HFF-Myc (cell line): ENCODE measurements around the gene ELOVL4.

Source experiments
- DNase-seq: peaks from one replicate; pipeline ENCODE4 v3.0.0-alpha.2; 2011; ENCODE audit warnings: low read depth; ENCODE audit errors: extremely low read depth
- H3K4me3 ChIP-seq: replicated peaks from 2 replicates; pipeline ENCODE4 v1.5.1; 2011; ENCODE audit warnings: low read depth, mild to moderate bottlenecking, control low read depth, low read length
- TF ChIP-seq, protein P1 (sequence below): IDR thresholded peaks from 2 replicates; pipeline ENCODE4 v1.5.1; 2012; ENCODE audit warnings: mild to moderate bottlenecking, low read depth, low read length, control low read depth; ENCODE audit errors: missing control alignments

The ELOVL4 gene

DNA sequence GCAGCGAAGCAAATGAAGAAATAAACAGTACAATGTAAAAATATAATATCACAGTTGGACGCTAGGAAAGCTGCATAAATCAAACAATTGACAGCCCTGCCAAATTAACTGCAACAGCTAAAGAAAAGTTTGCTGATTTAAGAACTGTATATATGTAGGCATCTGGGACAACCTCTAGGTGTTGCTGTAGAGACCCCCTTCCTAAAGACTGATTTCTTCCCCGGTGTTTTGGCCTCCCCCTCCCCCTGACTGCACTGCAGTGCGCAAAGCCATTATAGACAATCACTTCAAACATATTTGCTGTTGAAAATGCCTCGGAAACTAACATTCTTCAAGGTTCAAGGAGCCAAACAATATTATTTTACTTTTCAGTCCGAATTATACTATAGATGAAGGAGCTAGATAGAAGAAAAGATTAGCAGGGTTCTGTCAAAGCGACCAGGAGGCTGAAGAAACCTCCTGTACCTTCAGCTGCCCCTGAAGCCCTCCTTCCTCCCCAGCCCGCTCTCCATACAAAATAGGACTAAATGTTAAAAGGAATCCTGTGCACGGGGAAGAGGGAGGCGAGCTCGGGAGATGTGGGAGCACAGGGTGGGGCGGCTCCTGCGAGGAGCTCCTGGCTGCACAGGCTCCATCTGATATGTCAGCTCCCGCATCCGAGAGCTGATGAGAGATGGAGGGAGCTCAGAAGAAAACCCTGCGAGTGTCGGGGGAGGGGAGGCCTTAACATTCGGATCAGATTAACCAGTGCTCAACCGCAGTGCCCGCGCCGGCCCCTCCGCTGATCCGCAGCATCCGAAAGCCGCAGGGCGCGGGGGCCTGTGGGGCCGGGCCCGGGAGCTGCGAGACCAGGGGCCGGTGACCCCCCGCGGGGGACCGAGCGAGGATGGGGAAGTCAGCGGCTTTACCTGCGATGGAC, 822 bp downstream of the ELOVL4 start:
- DNase-seq, result no peak
- TF ChIP-seq, protein P1, sequence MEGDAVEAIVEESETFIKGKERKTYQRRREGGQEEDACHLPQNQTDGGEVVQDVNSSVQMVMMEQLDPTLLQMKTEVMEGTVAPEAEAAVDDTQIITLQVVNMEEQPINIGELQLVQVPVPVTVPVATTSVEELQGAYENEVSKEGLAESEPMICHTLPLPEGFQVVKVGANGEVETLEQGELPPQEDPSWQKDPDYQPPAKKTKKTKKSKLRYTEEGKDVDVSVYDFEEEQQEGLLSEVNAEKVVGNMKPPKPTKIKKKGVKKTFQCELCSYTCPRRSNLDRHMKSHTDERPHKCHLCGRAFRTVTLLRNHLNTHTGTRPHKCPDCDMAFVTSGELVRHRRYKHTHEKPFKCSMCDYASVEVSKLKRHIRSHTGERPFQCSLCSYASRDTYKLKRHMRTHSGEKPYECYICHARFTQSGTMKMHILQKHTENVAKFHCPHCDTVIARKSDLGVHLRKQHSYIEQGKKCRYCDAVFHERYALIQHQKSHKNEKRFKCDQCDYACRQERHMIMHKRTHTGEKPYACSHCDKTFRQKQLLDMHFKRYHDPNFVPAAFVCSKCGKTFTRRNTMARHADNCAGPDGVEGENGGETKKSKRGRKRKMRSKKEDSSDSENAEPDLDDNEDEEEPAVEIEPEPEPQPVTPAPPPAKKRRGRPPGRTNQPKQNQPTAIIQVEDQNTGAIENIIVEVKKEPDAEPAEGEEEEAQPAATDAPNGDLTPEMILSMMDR, result peak; percentile 35
- peak overlapping the region; percentile 76 for H3K4me3 ChIP-seq

DNA sequence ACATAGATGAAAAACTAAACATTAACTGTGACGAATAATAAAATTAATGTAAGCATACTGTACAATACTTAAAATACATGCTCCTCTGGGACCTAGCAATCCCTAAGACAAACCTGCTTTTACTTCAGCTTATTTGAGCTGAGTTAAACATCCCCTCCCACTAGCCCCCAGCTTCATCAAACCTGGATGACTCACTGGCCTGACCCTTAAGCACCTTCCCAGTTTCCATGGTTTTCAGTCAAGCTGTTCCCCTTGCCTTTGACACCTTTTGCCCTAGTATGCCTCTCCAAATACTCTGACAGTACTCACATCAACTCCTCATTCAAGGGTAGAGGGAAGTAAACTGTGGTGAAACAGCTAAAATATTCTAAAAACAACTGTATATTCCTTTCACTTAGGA, 4.2 kb downstream of the ELOVL4 start:
- no peak for DNase-seq
- TF ChIP-seq, protein P1, result no peak
- H3K4me3 ChIP-seq, result no peak overlapping the region

DNA sequence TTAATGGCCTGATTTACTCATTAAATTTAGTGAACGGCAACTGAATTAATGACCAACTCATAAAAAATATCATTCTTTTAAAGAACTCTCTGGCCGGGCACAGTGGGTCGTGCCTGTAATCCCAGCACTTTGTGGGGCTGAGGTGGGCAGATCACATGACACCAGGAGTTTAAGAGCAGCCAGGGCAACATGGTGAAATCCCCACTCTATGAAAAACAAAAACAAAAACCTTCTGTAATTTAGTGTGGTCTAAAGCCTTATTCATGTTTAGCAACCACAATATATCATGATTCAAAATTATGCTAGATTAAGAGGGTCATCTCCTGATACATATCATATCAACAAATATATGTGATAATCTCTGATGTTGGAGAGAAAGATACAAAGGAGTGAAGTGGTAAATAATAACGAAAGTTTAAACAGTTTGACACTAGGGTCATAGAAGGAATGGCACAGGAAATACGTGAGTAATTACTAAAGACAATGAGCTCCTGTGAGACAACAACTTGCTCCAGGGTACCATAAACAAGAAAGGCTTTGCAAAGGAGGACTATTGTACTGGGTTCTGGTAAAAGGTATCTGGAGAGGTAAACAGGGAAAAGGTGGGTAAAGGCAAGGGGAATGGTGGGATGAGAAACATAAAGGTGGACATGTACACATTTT, 5.7 kb downstream of the ELOVL4 start:
- TF ChIP-seq, protein P1, result no peak
- H3K4me3 ChIP-seq, result no peak overlapping the region
- DNase-seq, result no peak

DNA sequence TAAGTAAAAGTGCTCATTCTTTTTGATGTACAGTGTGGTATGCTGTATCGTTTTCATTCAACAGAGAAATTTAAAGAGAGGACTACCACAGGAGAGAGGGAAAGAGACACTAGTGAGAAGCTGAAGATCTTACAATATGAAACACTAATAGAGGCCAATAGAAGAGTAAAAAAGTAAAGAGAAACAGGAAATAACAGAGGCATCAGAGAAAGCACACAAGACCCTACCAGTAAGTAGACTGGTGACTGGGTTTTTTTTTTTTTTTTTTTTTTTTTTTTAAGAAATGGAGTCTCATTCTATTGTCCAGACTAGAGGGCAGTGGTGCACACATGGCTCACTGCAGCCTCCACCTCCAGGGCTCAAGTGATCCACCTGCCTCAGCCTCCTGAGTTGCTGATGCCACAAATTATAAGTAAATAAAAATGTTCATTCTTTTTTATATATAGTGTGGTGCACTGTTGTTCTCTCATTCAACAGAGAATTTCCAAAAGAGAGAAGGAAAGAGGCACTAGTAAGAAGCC, 18.8 kb downstream of the ELOVL4 start:
- TF ChIP-seq, protein P1, result no peak
- H3K4me3 ChIP-seq, result no peak overlapping the region
- no peak for DNase-seq

DNA sequence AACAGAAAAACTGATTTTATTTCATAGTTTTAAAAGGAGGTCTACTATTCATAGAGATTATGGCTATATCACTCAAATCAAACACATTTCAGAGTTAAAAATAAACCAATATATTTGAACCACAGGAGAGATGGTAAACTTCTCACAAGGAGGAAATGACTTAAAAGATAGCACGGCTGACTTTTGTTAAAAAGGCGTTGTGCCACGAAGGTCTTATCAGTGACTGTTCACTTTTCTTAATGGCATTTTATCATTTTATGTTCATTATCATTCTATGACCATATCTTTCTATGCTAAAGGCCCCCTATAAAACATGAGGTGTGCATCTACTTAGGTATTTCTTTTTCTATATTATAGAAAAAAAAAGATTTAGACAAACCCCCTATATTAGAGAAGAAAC, 19.6 kb downstream of the ELOVL4 start:
- DNase-seq, result no peak
- TF ChIP-seq, protein P1, result no peak
- no peak overlapping the region for H3K4me3 ChIP-seq

DNA sequence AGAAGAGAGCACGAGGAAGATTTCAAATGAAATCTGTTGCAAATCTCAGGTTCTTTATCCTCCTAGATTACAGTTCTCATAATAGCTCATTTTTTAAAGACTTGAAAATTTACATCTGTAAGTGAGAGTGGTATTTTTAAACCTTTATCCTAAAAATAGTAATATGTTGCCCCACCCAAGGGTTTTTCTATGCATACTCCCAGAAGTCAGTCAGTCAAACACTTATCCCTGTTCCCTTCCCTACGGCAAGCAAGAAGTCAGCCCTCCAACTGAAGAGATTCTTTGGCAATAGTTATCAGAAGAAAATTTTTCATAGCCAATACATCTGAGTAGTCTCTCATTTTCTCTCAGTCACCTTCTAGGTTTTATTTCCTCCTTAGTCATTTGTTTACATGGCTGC, 24.1 kb downstream of the ELOVL4 start:
- H3K4me3 ChIP-seq, result no peak overlapping the region
- no peak for DNase-seq

More for the DNA sequence above, 24.1 kb downstream of the ELOVL4 start:
- TF ChIP-seq, protein P1, result no peak
